PC-3 (cell line): ENCODE results near the gene PLA2G4D.

ENCODE experiments used
- EZH2 ChIP-seq: fragments of 300-600 bp; sonication (generic); IDR thresholded peaks from one replicate; pipeline ENCODE4 v1.6.1; 2017; ENCODE audit warnings: antibody characterized with exemption, mild to moderate bottlenecking, low read length; ENCODE audit not compliant: unreplicated experiment
- EZH2phosphoT487 ChIP-seq: fragments of 300-600 bp; sonication (generic); IDR thresholded peaks from 2 replicates; pipeline ENCODE4 v1.6.1; 2018; ENCODE audit warnings: mild to moderate bottlenecking, antibody characterized with exemption, low read length, borderline replicate concordance
- TF ChIP-seq, protein P1 (sequence below): fragments of 300-600 bp; sonication (generic); conservative IDR thresholded peaks from 2 replicates; pipeline ENCODE4 v1.5.1; 2017; ENCODE audit warnings: antibody characterized with exemption, low read depth, mild to moderate bottlenecking, low read length

DNA sequence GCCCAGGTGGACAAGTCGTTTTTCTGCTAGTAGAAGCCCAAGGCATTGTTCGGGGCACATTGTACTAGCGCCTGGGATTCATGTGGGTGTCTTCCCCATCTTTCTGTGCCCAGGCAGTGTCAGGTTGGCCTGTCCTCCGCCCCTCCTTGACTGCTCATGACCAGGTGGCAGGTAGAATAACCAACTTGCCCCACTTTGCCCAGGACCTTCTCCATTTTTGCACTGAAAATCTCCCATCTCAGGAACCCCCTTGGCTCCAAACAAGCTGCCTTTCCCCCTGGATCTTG lies 33.9 kb downstream of the PLA2G4D start:
- TF ChIP-seq, protein P1, sequence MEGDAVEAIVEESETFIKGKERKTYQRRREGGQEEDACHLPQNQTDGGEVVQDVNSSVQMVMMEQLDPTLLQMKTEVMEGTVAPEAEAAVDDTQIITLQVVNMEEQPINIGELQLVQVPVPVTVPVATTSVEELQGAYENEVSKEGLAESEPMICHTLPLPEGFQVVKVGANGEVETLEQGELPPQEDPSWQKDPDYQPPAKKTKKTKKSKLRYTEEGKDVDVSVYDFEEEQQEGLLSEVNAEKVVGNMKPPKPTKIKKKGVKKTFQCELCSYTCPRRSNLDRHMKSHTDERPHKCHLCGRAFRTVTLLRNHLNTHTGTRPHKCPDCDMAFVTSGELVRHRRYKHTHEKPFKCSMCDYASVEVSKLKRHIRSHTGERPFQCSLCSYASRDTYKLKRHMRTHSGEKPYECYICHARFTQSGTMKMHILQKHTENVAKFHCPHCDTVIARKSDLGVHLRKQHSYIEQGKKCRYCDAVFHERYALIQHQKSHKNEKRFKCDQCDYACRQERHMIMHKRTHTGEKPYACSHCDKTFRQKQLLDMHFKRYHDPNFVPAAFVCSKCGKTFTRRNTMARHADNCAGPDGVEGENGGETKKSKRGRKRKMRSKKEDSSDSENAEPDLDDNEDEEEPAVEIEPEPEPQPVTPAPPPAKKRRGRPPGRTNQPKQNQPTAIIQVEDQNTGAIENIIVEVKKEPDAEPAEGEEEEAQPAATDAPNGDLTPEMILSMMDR: no peak
- TF ChIP-seq EZH2 (no peak), EZH2phosphoT487 (no peak)
